Erythroblast (primary cell): ENCODE results near the gene CFAP126.

Source experiments
- GATA1 ChIP-seq: IDR thresholded peaks from 2 replicates; pipeline ENCODE4 v1.6.1; 2011; ENCODE audit warnings: low read depth, mild to moderate bottlenecking, control low read depth, low read length, moderate library complexity
- POLR2A ChIP-seq: IDR thresholded peaks from 2 replicates; pipeline ENCODE4 v1.6.1; 2011; ENCODE audit warnings: mild to moderate bottlenecking, low read length

GRCh38 chr1:161391611-161392010 lies 23.9 kb upstream of the CFAP126 start:
- TF ChIP-seq POLR2A: no peak
- no peak for TF ChIP-seq GATA1
